Stimulated activated CD4-positive, alpha-beta T cell treated with anti-CD3 and anti-CD28 coated beads, Interleukin-1b, Interleukin-23, amount 100 ng/mL, for 24 hours (primary cell): Measurements from ENCODE around the gene ZNF536.

Source experiments
- DNase-seq, 4 experiments: peaks; one replicate each; pipeline ENCODE4 v3.0.0-alpha.2; 2020; ENCODE audit warnings: low read depth in 4 of 4, low spot score in 1 of 4

ZNF536 gene

DNA sequence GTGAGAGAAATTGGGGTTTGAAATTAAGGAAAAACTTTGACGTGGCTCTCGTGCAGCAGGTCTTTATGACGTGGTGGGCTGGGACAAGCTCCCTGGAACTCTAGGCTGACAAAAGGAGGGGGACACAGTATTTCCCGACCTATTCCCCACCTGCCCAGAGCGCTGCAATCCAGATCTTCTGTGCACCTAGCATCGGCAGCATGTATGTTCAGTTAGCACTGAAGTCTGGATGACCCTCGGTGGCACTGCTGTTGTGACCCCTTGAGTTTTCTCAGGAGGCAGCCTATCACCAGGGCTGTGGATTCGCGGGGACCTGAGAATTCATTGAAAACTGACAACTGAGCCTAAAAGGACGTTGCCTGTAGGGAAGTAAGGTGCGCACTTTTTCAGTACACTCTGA is 9.1 kb upstream of the ZNF536 start:
- DNase-seq = no peak

GRCh38 chr19:30364866-30365800 is 7.1 kb upstream of the ZNF536 start:
- DNase-seq = no peak

- DNase-seq = no peak
Observed at GRCh38 chr19:30366282-30366681, 5.9 kb upstream of the ZNF536 start.

DNA sequence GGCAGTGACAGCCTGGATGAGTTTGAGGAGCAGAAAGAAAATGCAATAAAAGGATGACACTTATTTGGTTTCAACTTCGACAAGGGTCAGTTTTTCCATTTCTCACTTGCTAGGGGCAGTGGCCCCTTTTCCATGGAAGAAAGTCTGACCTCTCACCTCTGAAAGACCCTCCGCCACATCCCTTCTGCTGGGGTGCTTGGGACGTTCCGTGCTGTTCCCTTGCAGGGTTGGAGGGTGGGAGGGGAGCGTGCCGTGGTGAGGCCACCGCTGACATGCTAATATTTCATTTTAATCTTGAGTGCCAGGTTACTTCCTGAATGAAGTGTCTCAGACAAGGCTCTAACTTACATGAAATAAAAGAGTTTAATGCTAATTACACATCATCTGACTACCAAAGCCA is 5.2 kb upstream of the ZNF536 start:
- DNase-seq = no peak

- DNase-seq = no peak
Observed at GRCh38 chr19:30367421-30367820, 4.8 kb upstream of the ZNF536 start.

GRCh38 chr19:30369833-30370232 is 2.4 kb upstream of the ZNF536 start:
- DNase-seq = no peak

- no peak for DNase-seq
Observed at GRCh38 chr19:30371161-30371836, 885 bp upstream of the ZNF536 start.

- no peak for DNase-seq
Observed at GRCh38 chr19:30373593-30373992, 1.4 kb downstream of the ZNF536 start.

DNA sequence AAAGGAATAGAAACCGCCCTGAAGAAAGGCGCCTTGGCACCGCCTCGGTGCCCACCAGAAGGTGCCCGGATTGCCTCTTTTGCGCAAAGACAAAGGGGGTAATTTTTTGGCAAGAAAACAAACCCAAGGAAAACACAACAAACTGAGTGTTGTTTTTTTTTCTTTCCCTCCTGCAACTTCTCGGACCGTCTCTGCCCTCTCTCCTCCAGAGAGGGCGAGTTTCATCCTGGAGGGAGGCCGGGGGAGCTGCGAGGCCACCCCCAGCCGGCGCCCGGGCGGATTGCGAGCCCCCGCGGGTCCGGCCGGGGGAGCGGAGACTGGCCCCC is 2.3 kb downstream of the ZNF536 start:
- no peak for DNase-seq

- no peak for DNase-seq
Observed at GRCh38 chr19:30374865-30375552, 2.8 kb downstream of the ZNF536 start.

DNA sequence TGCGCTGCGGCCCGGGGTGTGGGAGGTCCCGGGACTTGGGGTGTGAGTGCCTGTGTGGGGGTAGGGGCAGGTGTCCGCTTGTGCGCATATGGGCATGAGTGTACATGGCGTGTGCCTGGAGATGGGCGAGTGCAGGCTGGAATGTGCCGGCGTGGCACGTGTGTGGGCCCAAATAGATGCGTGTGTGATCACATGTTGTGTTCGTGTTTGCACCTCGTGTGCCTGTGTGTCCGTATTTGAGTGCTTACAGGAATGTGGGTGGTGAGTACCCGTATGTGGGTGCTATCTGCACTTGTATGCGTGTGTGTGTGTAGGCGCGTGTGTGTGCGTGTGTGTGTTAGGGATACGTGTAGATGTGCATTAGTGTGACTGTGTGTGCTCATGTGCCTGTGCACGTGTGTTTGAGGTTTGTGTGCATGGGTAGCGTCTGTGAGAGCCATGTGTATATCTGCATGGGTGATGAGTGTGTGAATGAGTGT is 3.4 kb downstream of the ZNF536 start:
- no peak for DNase-seq

DNA sequence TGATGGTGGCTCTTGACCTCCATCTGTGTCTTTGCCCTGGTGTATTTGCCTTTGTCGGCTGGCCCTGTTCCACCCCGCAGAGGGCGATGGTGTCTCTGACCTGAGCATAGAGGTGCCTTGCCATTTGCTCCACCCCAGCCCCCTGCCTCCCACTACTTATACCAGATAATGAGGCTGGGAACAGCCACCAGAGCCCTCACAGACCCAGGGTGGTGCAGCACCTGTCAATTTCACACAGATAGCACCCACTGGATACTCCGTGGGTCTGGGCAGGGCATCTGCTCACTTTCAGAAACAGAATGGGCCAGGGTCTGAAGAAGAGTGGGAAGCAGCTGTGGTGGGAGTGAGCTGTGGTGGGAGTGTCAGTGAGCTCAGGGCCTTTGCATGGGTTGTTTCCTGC is 4.1 kb downstream of the ZNF536 start:
- no peak for DNase-seq

GRCh38 chr19:30376826-30377425 is 4.7 kb downstream of the ZNF536 start:
- DNase-seq = no peak

- DNase-seq = no peak
Observed at GRCh38 chr19:30378701-30379100, 6.5 kb downstream of the ZNF536 start.

- DNase-seq = no peak
Observed at GRCh38 chr19:30379841-30380610, 7.8 kb downstream of the ZNF536 start.

DNA sequence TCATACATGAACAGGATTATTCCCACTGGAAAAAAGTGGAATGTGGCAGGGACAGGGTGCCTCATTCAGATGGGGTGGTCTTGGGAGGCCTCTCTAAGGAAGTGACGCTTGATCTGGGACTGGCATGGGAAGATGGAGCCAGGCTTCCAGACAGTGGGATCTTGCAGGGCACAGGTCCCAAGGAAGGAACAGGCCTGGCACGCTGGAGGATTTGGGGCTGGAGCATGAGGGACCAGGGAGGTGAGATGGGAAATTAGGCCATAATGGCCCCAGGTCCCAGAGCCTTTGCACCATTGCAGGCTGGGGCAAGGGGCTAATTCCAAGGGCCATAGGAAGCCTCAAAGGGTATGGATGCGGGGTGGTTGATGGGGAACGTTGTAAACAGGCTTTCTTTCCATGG is 9.2 kb downstream of the ZNF536 start:
- no peak for DNase-seq

DNA sequence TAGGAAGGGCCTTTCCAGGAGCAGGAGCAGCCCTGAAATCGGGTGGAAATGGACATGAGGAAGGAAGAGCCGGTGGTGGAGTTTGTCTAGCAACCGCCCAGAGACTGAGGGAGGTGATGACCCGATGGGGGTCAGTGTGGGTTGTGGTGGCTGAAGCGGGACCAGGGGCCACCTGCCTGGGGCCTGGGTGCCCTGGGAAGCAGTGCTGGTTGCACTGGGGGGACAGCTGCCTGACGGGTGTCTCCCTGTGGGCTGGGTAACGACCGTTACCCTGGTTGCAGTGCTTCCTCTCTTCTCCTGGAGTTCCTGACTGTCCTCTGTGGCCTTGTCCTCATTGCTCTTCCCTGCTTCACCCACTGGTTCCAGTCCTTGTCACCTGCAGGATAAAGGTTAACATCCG is 13.0 kb downstream of the ZNF536 start:
- DNase-seq = no peak

DNA sequence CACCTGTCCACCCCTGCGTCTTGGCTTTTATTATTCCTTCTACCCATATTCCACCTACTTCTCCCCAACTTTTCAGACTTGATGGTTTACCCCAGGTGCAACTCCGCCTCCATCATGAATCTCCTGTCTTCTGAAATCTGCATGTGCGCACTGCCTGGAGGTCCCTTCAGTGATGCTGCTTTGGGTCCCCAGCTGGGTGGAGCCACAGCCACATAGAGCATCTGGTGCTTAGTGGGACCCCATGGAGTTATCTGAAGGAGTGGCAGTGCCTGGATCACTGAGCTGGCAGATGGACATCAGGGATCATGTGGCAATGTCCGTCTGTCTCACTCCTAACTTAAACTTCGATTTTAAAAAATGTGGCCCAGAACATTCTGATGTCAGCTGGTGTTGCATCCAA is 13.5 kb downstream of the ZNF536 start:
- DNase-seq = no peak

GRCh38 chr19:30386551-30387143 is 14.5 kb downstream of the ZNF536 start:
- no peak for DNase-seq
